SJCRH30 (cell line): ENCODE data around the gene GP1BA. TPM values are rescaled to one million over a fixed set of nuclear protein-coding genes. Genes with fewer than 3 reads are reported as not detected.

Experiments
- DNase-seq, 2 experiments: peaks; one replicate each; pipeline ENCODE4 v3.0.0-alpha.2; 2015 to 2020
- H3K27ac ChIP-seq: fragments of 250-450 bp; sonication (Bioruptor Pico); 2 replicates; pipeline ENCODE4 v1.5.1; 2020; ENCODE audit warnings: mild to moderate bottlenecking, moderate library complexity
- H3K27me3 ChIP-seq: fragments of 250-450 bp; sonication (Bioruptor Pico); 2 replicates; pipeline ENCODE4 v1.5.1; 2020; ENCODE audit warnings: mild to moderate bottlenecking, moderate library complexity
- H3K36me3 ChIP-seq: fragments of 250-450 bp; sonication (Bioruptor Pico); 2 replicates; pipeline ENCODE4 v1.5.1; 2020; ENCODE audit warnings: mild to moderate bottlenecking, moderate library complexity
- H3K4me1 ChIP-seq: fragments of 250-450 bp; sonication (Bioruptor Pico); 2 replicates; pipeline ENCODE4 v1.5.1; 2020; ENCODE audit warnings: mild to moderate bottlenecking, moderate library complexity
- H3K4me3 ChIP-seq: fragments of 250-450 bp; sonication (Bioruptor Pico); 2 replicates; pipeline ENCODE4 v1.5.1; 2020; ENCODE audit warnings: mild to moderate bottlenecking, moderate library complexity
- H3K9me3 ChIP-seq: fragments of 250-450 bp; sonication (Bioruptor Pico); replicated peaks from 2 replicates; pipeline ENCODE4 v1.5.1; 2020; ENCODE audit warnings: mild to moderate bottlenecking, moderate library complexity
- total RNA-seq: library from RNA; depleted of rRNA; stranded (reverse); fragments of >200 nt; shearing (Covaris generic); gene quantifications from 2 replicates; pipeline ENCODE4 v1.2.3, GENCODE V29; 2014

GP1BA gene
- total RNA-seq, 1 experiment from 2014 or later: not detected

DNA sequence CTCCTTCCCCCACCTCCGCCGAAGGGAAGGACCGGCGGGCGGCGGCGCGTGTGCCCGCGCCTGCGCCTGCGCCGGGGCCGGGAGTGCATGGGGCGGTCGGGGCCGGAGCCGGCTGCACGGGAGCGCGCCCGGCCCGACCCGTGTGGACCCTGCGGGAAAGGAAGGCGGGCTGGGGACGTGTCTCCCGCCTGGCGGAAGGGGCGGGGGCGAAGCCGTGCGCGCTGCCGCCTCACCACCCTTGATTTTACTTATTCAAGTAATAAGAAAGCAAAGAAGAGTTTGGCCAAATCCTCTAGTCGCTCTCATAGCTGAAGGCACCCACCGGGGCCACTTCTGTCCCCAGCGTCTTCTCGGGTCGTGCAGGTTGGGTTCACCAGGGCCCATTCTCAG lies 16.8 kb downstream of the GP1BA start:
- Histone ChIP-seq H3K4me3 (peak overlapping the region; percentile 96), H3K9me3 (no peaks in the 10 kb centered on the region), H3K27ac (peak overlapping the region; percentile 98), H3K36me3 (peaks cover 40% of the 10 kb centered on the region), H3K27me3 (no peaks in the 10 kb centered on the region), H3K4me1 (peaks cover 26% of the 10 kb centered on the region)
- peak; percentile 74 to 76 for DNase-seq

DNA sequence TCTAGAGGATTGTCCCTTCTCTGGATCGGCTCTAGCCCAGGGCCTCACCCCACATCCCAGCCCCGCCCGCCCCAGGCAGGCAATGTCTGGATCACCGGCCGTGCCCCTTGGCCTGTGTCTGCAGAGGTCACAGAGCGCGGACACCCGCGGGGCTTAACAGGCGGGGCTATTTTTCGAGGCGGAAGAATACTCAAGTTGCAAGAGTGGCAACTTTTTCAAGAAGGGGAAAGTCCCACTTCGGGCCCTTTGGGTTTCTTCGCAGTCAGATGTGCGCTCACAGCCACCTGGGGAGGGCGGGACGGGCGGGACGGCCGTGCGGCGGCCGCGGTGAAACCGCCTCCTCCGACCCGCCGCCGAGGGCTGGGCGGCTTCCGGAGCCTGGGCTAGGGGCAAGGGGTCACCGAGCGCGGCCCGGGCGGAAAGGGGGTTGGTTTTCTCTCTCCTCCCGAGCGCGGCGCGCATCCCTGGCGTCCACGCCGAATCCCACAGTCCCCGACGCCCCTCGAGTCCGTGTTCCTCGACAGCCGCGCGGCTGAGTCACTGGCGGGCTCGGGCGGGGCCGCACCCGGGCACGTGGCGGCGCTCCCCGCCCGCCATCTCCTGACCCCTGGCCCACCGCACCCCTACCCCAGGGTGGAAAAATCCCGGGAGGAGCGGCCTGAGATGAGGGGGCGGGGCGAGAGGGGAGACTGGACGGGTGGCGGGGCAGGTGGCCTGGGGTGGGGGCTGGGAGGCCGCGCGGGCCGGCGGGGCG lies 17.4 kb downstream of the GP1BA start:
- Histone ChIP-seq H3K4me3 (peak overlapping the region; percentile 96), H3K9me3 (no peaks in the 10 kb centered on the region), H3K4me1 (peaks cover 30% of the 10 kb centered on the region), H3K27me3 (no peaks in the 10 kb centered on the region), H3K36me3 (peaks cover 40% of the 10 kb centered on the region), H3K27ac (peak overlapping the region; percentile 98)
- peak; percentile 81 to 85 for DNase-seq

DNA sequence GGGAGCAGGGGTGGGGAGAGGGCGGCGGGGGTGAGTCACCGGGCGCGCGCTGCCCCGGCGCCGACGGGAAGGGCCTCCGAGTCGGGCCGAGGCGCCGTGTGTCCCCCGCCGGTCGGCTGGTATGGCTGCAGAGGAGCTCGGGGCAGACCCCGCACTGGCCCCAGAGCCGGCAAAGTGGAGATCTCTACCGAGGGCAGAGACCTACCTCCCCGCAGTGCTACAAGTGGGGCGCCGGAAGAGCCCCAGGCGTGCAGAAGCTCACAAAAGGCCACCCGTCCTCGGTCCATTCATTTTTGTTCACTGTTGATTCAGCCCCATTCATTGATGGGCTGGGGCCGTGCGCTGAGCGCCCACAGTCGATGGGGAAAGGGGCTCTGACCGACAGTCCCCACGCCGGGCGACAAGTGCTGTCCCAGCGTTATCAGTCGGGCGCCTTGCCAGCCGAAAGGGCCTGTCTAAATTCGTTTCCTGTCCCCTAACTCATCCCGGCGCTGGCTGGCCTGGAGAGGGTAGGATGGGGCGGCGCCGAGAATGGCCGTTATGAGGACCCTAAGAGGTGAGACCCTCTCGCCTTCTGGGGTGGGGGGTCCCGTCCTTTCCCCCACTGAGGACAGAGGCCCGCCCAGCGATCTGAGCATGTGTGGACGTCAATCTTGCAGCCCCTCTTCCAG lies 18.1 kb downstream of the GP1BA start:
- DNase-seq: peak; percentile 63 to 70
- peaks cover 33% of the 10 kb centered on the region for H3K36me3 ChIP-seq
- H3K4me1 ChIP-seq: peaks cover 23% of the 10 kb centered on the region
- peak overlapping the region; percentile 96 for H3K4me3 ChIP-seq
- H3K9me3 ChIP-seq: no peaks in the 10 kb centered on the region
- H3K27ac ChIP-seq: peak overlapping the region; percentile 98
- no peaks in the 10 kb centered on the region for H3K27me3 ChIP-seq

DNA sequence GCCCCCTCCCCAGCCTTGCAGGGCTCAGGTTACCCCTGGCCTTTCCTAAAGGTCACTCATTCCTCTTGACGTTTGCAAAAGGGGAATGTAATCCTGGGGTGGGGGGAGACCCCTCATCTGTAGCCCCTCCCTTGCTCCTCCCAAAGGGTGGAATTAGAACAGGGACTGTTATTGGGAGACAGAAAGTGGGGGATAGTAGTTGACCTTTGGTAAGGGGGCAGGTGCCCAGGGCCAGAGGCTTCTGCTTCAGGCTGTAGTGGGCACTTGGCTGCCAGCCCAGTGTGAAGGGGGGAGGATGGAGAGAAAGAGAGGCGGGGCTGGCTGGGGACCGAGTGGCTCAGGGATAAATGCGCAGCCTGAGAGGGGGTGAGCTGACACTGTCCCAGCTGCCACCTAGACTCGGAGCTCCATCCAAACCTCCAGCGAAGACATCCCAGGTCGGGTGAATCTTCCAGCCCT lies 18.7 kb downstream of the GP1BA start, which contains the start of gene ENO3:
ENO3 (plus strand) TSS at position 374 of the 459 bp plus-strand sequence. CDS start 711 bp downstream, outside the sequence.
- Histone ChIP-seq H3K4me3 (peak within 1 kb of the TSS; percentile 96), H3K9me3 (no peaks in the 10 kb centered on the region), H3K27me3 (no peaks in the 10 kb centered on the region), H3K27ac (peak within 1 kb of the TSS; percentile 98), H3K36me3 (peaks cover 27% of the 10 kb centered on the region), H3K4me1 (peaks cover 18% of the 10 kb centered on the region)
- peak; percentile 78 for DNase-seq

DNA sequence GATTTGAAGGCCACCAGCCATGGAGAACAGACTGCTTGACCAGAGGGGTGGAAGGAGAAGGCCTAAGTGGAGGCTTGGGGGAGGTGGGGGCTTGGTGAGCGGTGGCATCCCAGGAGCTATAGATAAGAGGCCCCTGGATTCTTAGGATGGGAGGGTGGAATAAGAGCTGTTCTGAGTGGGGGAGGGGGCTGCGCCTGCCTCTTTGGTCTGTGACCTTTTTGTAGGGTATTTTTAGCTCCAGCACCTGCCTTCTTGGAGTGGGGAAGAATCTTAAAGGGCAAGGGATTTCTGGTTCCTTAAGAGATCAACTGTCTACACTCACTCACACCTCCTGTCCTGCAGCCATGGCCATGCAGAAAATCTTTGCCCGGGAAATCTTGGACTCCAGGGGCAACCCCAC lies 19.4 kb downstream of the GP1BA start:
- Histone ChIP-seq H3K36me3 (peaks cover 23% of the 10 kb centered on the region), H3K27me3 (no peaks in the 10 kb centered on the region), H3K9me3 (no peaks in the 10 kb centered on the region), H3K4me3 (peak overlapping the region; percentile 96), H3K4me1 (peaks cover 18% of the 10 kb centered on the region), H3K27ac (peak overlapping the region; percentile 98; the same call in 1 of the 2 replicates)
- DNase-seq: no peak

DNA sequence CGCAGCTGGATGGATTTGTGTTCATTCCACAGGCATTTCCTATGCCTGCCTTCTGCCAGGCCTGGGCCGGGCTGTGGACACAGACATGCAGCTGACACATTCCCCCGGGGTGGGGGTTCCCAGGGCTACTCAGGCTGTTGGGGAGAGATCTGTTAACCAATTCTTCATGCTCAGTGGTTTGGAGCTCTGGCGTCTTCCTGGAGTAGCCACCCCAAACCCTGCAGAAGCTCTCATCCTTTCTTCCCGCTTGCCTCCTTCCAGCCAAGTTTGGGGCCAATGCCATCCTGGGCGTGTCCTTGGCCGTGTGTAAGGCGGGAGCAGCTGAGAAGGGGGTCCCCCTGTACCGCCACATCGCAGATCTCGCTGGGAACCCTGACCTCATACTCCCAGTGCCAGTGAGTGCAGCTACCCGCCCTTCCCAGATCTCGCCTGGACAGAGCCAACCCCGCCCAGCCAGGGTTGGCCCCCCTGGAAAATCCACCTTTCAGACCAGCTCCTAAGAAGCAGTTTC lies 21.4 kb downstream of the GP1BA start:
- Histone ChIP-seq H3K4me3 (peak overlapping the region; percentile 96), H3K27ac (peak overlapping the region; percentile 74), H3K9me3 (no peaks in the 10 kb centered on the region), H3K27me3 (no peaks in the 10 kb centered on the region), H3K36me3 (peaks cover 7% of the 10 kb centered on the region), H3K4me1 (peaks cover 18% of the 10 kb centered on the region)
- DNase-seq: peak; percentile 58 to 61

DNA sequence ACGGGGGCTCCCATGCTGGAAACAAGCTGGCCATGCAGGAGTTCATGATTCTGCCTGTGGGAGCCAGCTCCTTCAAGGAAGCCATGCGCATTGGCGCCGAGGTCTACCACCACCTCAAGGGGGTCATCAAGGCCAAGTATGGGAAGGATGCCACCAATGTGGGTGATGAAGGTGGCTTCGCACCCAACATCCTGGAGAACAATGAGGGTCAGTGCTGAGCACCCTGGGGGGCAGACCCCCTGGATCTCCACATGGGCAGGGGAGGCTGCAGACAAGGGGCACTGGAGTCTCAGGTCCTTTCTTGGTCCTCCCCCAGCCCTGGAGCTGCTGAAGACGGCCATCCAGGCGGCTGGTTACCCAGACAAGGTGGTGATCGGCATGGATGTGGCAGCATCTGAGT lies 23.0 kb downstream of the GP1BA start:
- H3K27me3 ChIP-seq: no peaks in the 10 kb centered on the region
- no peaks in the 10 kb centered on the region for H3K9me3 ChIP-seq
- no peak overlapping the region for H3K4me3 ChIP-seq
- H3K4me1 ChIP-seq: peaks cover 31% of the 10 kb centered on the region
- H3K36me3 ChIP-seq: peaks cover 7% of the 10 kb centered on the region
- no peak overlapping the region for H3K27ac ChIP-seq
- no peak for DNase-seq

DNA sequence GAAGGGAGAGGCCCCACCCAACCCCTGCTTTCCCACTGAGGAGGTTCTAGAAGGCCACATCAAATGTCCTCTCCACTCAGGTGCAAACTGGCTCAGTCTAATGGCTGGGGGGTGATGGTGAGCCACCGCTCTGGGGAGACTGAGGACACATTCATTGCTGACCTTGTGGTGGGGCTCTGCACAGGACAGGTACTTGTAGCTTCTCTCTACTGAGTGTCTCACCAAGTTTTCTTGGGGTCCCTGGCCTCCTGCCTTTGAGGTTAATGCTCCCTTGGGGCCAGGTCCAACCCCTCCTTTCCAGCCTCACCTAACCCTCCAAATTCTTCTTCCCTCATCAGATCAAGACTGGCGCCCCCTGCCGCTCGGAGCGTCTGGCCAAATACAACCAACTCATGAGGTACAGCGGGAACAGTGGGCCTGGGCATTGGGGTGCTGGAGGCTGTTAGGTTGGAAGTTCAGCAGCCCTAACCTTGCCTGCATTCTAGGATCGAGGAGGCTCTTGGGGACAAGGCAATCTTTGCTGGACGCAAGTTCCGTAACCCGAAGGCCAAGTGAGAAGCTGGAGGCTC lies 24.5 kb downstream of the GP1BA start:
- peaks cover 7% of the 10 kb centered on the region for H3K36me3 ChIP-seq

DNA sequence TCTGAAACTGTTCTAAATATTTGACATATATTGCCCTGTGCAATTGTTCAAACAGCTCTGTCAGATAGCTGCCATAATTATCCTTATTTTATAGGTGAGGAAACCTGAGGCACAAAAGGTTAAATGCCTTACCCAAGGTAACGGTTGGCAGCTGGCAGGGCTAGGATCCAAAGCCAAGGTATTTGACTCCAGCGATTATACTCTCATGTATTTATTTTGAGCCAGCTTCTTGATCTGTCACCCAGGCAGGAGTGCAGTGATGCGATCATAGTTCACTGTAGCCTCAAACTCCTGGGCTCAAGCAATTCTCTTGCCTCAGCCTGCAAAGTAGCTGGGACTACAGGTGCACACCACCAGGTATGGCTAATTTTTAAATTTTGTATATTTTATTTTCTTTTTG lies 26.0 kb downstream of the GP1BA start:
- Histone ChIP-seq H3K4me1 (peaks cover 29% of the 10 kb centered on the region), H3K27ac (no peak overlapping the region), H3K27me3 (no peaks in the 10 kb centered on the region), H3K4me3 (no peak overlapping the region), H3K36me3 (peaks cover 7% of the 10 kb centered on the region), H3K9me3 (no peaks in the 10 kb centered on the region)
- DNase-seq: no peak

More for the DNA sequence above, 24.5 kb downstream of the GP1BA start:
- Histone ChIP-seq H3K9me3 (no peaks in the 10 kb centered on the region), H3K27ac (no peak overlapping the region), H3K4me1 (peaks cover 34% of the 10 kb centered on the region), H3K27me3 (no peaks in the 10 kb centered on the region), H3K4me3 (no peak overlapping the region)
- no peak for DNase-seq

DNA sequence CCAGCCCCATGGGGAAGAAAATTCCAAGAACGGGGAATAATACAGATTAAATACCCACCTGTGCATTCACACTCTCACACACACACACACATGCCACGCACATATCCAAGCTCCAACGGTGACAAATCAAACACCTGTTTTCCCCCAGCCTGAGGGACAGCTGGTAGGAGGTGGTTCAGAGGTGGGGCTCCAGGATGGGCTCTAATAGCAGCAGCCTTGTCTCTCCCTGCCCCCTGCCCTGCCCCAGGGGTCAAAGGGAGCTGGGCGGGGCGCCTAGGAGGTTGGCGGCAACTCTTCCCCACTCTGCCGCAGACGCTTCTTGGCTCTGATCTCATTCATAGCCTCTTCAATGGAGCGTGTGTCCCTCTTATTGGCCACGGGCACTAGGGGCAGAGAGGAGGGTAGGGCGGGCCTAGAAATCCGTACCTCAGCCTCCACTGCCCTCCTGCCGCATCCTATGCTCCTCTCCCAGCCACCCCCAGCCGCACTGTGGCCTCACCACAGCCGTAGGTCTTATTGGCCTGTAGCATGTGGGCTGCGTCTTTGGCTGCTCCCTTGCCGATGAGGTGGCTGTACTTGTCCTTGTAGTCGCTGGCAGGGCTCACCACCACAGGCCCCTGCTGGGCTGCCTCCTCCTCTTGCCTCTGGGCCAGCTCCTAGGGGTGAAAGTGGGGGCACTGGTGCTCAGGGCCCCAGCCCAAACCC lies 27.3 kb downstream of the GP1BA start:
- peak; percentile 53 to 67 for DNase-seq
- Histone ChIP-seq H3K27me3 (no peaks in the 10 kb centered on the region), H3K4me3 (no peak overlapping the region), H3K4me1 (peaks cover 17% of the 10 kb centered on the region), H3K36me3 (peaks cover under 1% of the 10 kb centered on the region; the same call in 1 of the 2 replicates), H3K9me3 (no peaks in the 10 kb centered on the region), H3K27ac (peak overlapping the region; percentile 62)

DNA sequence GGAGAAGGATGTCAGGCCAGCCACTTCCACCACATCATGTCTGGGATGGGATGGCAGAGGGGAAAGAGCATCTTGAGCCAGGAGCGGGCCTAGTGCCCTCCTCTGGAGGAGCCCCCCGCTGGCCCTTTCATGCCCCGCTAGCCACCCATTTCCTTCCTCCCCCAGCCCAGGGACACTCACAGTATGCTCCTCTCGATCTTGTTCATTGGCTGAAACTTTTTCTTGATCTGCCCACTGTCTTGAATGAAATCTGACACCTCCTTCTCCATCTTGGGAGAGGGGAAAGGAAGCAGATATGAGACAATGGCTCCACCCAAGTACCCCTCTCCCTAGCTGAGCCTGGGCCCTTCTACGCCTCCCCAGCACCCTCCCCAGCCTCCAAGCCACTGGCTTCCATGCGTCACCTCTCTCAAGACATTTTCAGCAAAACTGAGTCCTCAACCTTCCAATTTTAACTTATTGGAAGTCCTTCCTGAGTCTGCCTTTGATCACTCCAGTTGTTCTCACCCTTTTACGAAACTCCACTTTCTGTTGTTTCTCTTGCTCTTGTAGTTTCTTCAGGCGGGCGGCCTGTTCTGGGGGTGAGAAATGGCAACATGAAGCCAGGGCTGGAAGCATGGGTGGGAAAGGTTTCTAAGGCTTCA lies 28.3 kb downstream of the GP1BA start:
- H3K27ac ChIP-seq: no peak overlapping the region
- DNase-seq: no peak
- no peaks in the 10 kb centered on the region for H3K9me3 ChIP-seq
- H3K36me3 ChIP-seq: no peaks in the 10 kb centered on the region
- peaks cover 17% of the 10 kb centered on the region for H3K4me1 ChIP-seq
- H3K4me3 ChIP-seq: no peak overlapping the region
- H3K27me3 ChIP-seq: no peaks in the 10 kb centered on the region

DNA sequence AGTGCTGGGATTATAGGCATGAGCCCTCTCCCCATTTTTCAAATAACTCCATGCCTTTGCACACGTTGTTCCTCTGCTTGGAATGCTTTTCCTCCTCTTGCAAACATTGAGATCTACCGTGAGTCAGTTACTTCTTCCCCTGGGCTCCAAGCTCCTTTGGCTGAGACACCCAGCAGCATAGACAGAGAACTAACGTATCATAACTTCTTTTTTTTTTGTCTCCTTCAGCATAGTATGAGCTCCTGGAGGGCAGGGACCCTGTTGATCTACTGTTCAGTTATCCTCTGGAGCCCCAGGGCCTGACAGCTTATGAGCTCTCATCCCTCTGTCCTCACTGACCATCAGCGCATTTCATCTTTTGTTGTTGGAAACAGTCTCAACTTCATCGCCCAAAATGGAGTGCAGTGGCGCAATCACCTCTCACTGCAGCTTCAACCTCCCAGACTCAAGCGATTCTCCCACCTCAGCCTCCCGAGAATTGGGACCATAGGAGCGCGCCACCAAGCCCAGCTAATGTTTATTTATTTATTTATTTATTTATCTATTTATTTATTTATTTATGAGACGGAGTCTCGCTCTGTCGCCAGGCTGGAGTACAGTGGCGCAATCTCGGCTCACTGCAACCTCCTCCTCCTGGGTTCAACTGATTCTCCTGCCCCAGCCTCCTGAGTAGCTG lies 33.4 kb downstream of the GP1BA start:
- H3K27ac ChIP-seq: no peak overlapping the region
- H3K36me3 ChIP-seq: no peaks in the 10 kb centered on the region

DNA sequence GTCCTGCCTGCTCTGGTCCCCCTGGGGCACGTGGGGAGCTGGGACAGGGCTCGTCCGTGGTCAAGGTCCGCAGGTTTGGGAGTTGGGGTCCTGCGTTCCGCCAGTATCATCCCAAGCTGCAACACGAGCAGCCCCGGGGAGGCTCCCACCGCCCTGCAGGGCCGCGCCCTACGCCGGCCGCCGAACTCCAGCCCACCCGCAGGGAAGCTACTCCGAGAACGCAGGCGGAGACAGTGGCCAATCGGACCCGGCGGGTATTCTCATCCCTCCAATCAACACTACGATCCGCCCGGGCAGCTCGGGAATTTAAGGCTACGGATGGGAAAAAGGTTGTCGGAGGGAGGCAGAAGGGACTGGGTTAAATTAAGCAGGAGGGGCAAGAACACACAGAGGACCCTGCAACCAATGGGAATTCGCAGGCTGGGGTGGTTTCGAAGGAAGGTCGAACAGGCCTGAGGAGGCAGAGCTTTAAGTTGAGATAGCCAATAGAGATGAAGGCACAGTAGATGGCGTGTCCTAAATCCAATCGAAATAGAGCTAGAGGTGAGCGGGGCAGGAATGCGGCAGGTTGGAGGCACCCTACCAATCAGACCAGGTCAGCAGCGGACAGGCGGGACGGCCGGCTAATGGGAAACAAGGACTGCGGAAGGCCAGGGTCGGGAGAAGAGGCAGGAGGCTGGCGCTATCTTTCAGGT lies 34.9 kb downstream of the GP1BA start:
- peak overlapping the region; percentile 75 for H3K4me3 ChIP-seq
- H3K27me3 ChIP-seq: no peaks in the 10 kb centered on the region
- H3K4me1 ChIP-seq: no peaks in the 10 kb centered on the region
- no peaks in the 10 kb centered on the region for H3K36me3 ChIP-seq
- peak; percentile 97 for DNase-seq
- H3K27ac ChIP-seq: peak overlapping the region; percentile 83
- H3K9me3 ChIP-seq: no peaks in the 10 kb centered on the region

More for the DNA sequence above, 33.4 kb downstream of the GP1BA start:
- no peak for DNase-seq
- no peak overlapping the region for H3K4me3 ChIP-seq
- H3K9me3 ChIP-seq: no peaks in the 10 kb centered on the region
- H3K4me1 ChIP-seq: 0 out of 2 replicates have a peak, but pooled peaks cover under 1% of the 10 kb centered on the region
- H3K27me3 ChIP-seq: no peaks in the 10 kb centered on the region
